Heart right ventricle (tissue), 16 donors: ENCODE measurements around the gene MRPL40. TPM values are rescaled to one million over a fixed set of nuclear protein-coding genes. Genes with fewer than 3 reads are reported as not detected.

Source experiments
- ATAC-seq, 8 donors: fragments of 200-7000 bp; cut with Tn5 transposase; one replicate each; pipeline ENCODE4 v1.9.1; 2020; ENCODE audit warnings: mild to moderate bottlenecking in 8 of 8, moderate library complexity in 8 of 8, moderate number of reproducible peaks in 1 of 8
- DNase-seq, 2 donors: peaks; one replicate each; pipeline ENCODE4 v3.0.0-alpha.2; 2020
- H3K27ac ChIP-seq, 10 donors: fragments of 200-600 bp; sonication (generic) in 2 of 10; one replicate each; pipeline versions ENCODE4 v1.5.0 to v1.8.0; 2020 to 2022; ENCODE audit warnings: mild to moderate bottlenecking in 3 of 10
- H3K27me3 ChIP-seq, 7 donors: fragments of 200-600 bp; one replicate each; pipeline ENCODE4 v1.8.0; 2021 to 2022; ENCODE audit warnings: mild to moderate bottlenecking in 2 of 7
- H3K36me3 ChIP-seq, 9 donors: fragments of 200-600 bp; sonication (generic) in 1 of 9; one replicate each; pipeline versions ENCODE4 v1.5.0 to v1.8.0; 2020 to 2022; ENCODE audit warnings: mild to moderate bottlenecking in 2 of 9
- H3K4me1 ChIP-seq, 9 donors: fragments of 200-600 bp; sonication (generic) in 1 of 9; one replicate each; pipeline versions ENCODE4 v1.5.0 to v1.8.0; 2020 to 2022; ENCODE audit warnings: mild to moderate bottlenecking in 4 of 9
- H3K4me3 ChIP-seq, 10 donors: fragments of 200-600 bp; sonication (generic) in 2 of 10; one replicate each; pipeline versions ENCODE4 v1.5.0 to v1.8.0; 2020 to 2022; ENCODE audit warnings: mild to moderate bottlenecking in 7 of 10, moderate library complexity in 2 of 10
- H3K9me3 ChIP-seq, 11 donors: fragments of 200-600 bp in 10 of 11; sonication (generic) in 2 of 11; one replicate each; pipeline versions ENCODE4 v1.5.0 to v1.8.0; 2013 to 2022; ENCODE audit warnings: mild to moderate bottlenecking in 2 of 11, control low read depth in 1 of 11, moderate library complexity in 1 of 11
- WGBS, 2 donors: extraction: QIAGEN DNeasy Blood & Tissue Kit; methylation state at CpG; one replicate each; pipeline ENCODE4 v1.1.7; 2013; ENCODE audit warnings: inconsistent platforms in 1 of 2; 5-methylcytosine and 5-hydroxymethylcytosine counted together
- intact Hi-C, 10 donors: fragments of 100-400 bp; cut with DNase I; formaldehyde crosslinking; loops; one replicate each; pipeline versions ENCODE4 v1.11.1 to v1.14.2; 2022
- polyA plus RNA-seq, 2 donors: library from polyadenylated mRNA; stranded (reverse); fragments of 200-250 nt; gene quantifications; one replicate each; pipeline ENCODE4 v1.2.3, GENCODE V29; 2013
- total RNA-seq, 10 donors: library from RNA; stranded (reverse); fragmentation: NEBNext Ultra II Directional in 3 of 10; extraction: Animal tissue kit (Norgen Biotek cat#: 25700) in 3 of 10; gene quantifications; one replicate each; pipeline versions ENCODE4 v1.2.1 to v1.2.4, GENCODE V29; 2021 to 2023
- TF ChIP-seq, protein P1 (sequence below), 9 donors: fragments of 200-600 bp; sonication (generic) in 2 of 9; IDR thresholded peaks; one replicate each; pipeline versions ENCODE4 v1.5.0 to v1.8.0; 2021 to 2022; ENCODE audit warnings: antibody characterized with exemption in 9 of 9, mild to moderate bottlenecking in 5 of 9, moderate library complexity in 1 of 9
- donor health status: Arrhythmogenic right ventricular cardiomyopathy.
- donor health status: ischemic (EF 13 %, LVEDD 7.1; RV severe dilation, severe dysfunction).
- donor health status: healthy with polysubstance abuse.
- donor health status: DM: no; HTN: yes; CAD: no.
- donor health status: DM: no; HTN: no; CAD: no.
- donor health status: ischemic (EF 25% LVEDD 6.9; RV normal size, moderate dysfunction).
- donor health status: ischemic (EF 25% LVEDD 5.7; RV mildly dilated, moderate dysfunction).
- donor health status: healthy.
- donor health status: DM: yes; HTN: yes; CAD: no.
- donor health status: Ischemic cardiomyopathy.
- donor health status: ischemic (EF 35%, LVEDD 5.7; RV mildly dilated, moderate dysfunction).
- donor health status: nonischemic (EF 11% LVEDD 7.7; RV severe dilation, severe dysfunction).
- donor health status: DM: yes; HTN: yes; CAD: no.
- donor health status: PGD.
- donor health status: ischemic (EF 29% LVEDD 5.4; RV normal size, mild dysfunction).
- donor health status: nonischemic (EF 23%, LVEDD 6.1; RV moderate dilation, normal function).

MRPL40 gene
- total and polyA plus RNA-seq, 12 donors = 49.2 to 117 (median 56.7) TPM

GRCh38 chr22:19482297-19482696 lies 50.0 kb downstream of the MRPL40 start:
- peaks cover 3 to 23% (median 17%) of the 10 kb centered on the region in 9 donors for H3K4me1 ChIP-seq
- WGBS, 2 donors = 86 to 90% methylated on average over 9 of the region's 9 CpGs
- TF ChIP-seq, protein P1, sequence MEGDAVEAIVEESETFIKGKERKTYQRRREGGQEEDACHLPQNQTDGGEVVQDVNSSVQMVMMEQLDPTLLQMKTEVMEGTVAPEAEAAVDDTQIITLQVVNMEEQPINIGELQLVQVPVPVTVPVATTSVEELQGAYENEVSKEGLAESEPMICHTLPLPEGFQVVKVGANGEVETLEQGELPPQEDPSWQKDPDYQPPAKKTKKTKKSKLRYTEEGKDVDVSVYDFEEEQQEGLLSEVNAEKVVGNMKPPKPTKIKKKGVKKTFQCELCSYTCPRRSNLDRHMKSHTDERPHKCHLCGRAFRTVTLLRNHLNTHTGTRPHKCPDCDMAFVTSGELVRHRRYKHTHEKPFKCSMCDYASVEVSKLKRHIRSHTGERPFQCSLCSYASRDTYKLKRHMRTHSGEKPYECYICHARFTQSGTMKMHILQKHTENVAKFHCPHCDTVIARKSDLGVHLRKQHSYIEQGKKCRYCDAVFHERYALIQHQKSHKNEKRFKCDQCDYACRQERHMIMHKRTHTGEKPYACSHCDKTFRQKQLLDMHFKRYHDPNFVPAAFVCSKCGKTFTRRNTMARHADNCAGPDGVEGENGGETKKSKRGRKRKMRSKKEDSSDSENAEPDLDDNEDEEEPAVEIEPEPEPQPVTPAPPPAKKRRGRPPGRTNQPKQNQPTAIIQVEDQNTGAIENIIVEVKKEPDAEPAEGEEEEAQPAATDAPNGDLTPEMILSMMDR (IDR thresholded peaks at IDR 0.05) = no peak

DNA sequence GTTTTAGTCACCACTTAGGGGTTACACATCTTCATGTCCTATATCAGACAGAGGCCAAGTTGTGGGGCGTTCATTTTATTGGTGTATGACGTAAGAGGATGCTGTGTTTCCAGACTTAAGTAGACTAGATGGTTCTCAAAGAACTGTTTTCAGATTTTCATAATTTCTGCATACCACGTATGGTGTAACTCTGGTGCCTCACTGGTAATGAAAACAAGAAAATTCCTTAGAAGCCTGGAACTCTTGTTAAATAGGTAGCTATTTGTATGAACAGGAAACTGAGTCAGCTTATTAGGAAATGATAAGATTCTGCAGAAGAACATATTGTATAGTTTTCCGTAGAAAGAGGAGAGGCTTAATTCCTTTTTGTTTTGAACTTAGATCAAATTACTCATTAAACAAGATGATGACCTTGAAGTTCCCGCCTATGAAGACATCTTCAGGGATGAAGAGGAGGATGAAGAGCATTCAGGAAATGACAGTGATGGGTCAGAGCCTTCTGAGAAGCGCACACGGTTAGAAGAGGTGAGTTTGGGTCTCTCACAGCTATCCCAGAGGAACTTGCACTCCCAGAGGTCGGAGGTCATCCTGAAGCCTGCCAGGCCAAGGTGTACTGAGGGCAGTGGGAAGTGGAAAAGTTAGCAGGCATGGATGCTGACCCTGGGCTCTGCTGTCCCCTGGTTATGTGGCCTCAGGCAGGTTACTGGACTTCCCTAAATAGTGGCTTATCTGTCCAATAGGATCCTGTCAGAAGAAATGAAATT lies 51.3 kb downstream of the MRPL40 start:
- TF ChIP-seq, protein P1 (IDR thresholded peaks at IDR 0.05) = no peak
- DNase-seq (no peak), ATAC-seq (no peak)
- Histone ChIP-seq H3K27ac (no peak overlapping the region), H3K4me3 (no peak overlapping the region), H3K36me3 (no peaks in the 10 kb centered on the region), H3K4me1 (peaks cover 0 to 12% (median 5%) of the 10 kb centered on the region in 9 donors), H3K9me3 (no peaks in the 10 kb centered on the region), H3K27me3 (no peaks in the 10 kb centered on the region)
- WGBS, 2 donors = 74 to 79% methylated on average over 8 of the region's 8 CpGs
- intact Hi-C loops = loop anchor here in 1 of 10 donors (10.0 kb wide), 1 partner anchor 151 kb away; no protein-coding TSS in a partner anchor

More at GRCh38 chr22:19482297-19482696, 50.0 kb downstream of the MRPL40 start:
- no peak for DNase-seq
- intact Hi-C loops = loop anchor here in 1 of 10 donors (10.0 kb wide), 1 partner anchor 153 kb away; no protein-coding TSS in a partner anchor
- ATAC-seq = no peak
- Histone ChIP-seq H3K27me3 (no peaks in the 10 kb centered on the region), H3K4me3 (no peak overlapping the region), H3K36me3 (no peaks in the 10 kb centered on the region), H3K9me3 (no peaks in the 10 kb centered on the region), H3K27ac (no peak overlapping the region)

Other genes starting within 250 kb of the MRPL40 start
- gene CLTCL1, start 140.8 kb upstream of the MRPL40 start, total RNA-seq = 10 to 100 TPM in 8 of 10 donors, 1 to 10 TPM in 2; 7.1 to 21.9 (median 13.6) TPM
- 1 to 10 TPM; 5.4 to 9.9 TPM for gene CLTCL1, start 140.8 kb upstream of the MRPL40 start, polyA plus RNA-seq
- gene HIRA, start 812 bp upstream of the MRPL40 start, total RNA-seq = 10 to 100 TPM; 11.4 to 23.2 (median 18.3) TPM
- 10 to 100 TPM in 1 of 2 donors, 1 to 10 TPM in 1; 3.1 to 10.8 TPM for gene HIRA, start 812 bp upstream of the MRPL40 start, polyA plus RNA-seq
- 100 to 1,000 TPM in 1 of 10 donors, 10 to 100 TPM in 9; 47.7 to 123 (median 66.2) TPM for gene C22orf39, start 15.2 kb downstream of the MRPL40 start, total RNA-seq
- gene C22orf39, start 15.2 kb downstream of the MRPL40 start, polyA plus RNA-seq = 10 to 100 TPM; 41.7 to 42.3 TPM
- gene UFD1, start 46.6 kb downstream of the MRPL40 start, total RNA-seq = 10 to 100 TPM; 31.5 to 63.8 (median 43.3) TPM
- gene UFD1, start 46.6 kb downstream of the MRPL40 start, polyA plus RNA-seq = 10 to 100 TPM; 55.3 to 79.4 TPM
- 1 to 10 TPM in 2 of 10 donors, under 1 TPM in 4, not detected in 4; 0.21 to 3.4 (median 0.69) TPM for gene CDC45, start 47.4 kb downstream of the MRPL40 start, total RNA-seq
- under 1 TPM; 0.15 to 0.54 TPM for gene CDC45, start 47.4 kb downstream of the MRPL40 start, polyA plus RNA-seq
- 10 to 100 TPM; 19.8 to 72.7 (median 35.6) TPM for gene CLDN5, start 91.9 kb downstream of the MRPL40 start, total RNA-seq
- 100 to 1,000 TPM in 1 of 2 donors, 10 to 100 TPM in 1; 77.3 to 102 TPM for gene CLDN5, start 91.9 kb downstream of the MRPL40 start, polyA plus RNA-seq